Activated T-helper 1 cell treated with anti-CD3 and anti-CD28 coated beads, Interleukin-12 subunit alpha, Interleukin-12 subunit beta, Interleukin-2, Interleukin-4 antibody, amounts not matched to agents 30 ng/mL and 10 ng/mL and 1 ng/mL, durations not matched to agents 14 hours and 24 hours and 36 hours (primary cell): Measurements from ENCODE around the gene CHMP2A. TPM values are rescaled to one million over a fixed set of nuclear protein-coding genes. Genes with fewer than 3 reads are reported as not detected.
A peak's percentile ranks its signal among the peaks of the same experiment; 100 is the strongest.
"Not testable (repeated sequence)": the region's sequence is repeated elsewhere in the genome, so short reads cannot be mapped to it uniquely, and the experiment has no call there.

ENCODE experiments used
- DNase-seq: peaks from one replicate; pipeline ENCODE4 v3.0.0; 2021; ENCODE audit warnings: low spot score
- H3K27ac Mint-ChIP-seq: one replicate; pipeline ENCODE4 v1.8.0; 2021; ENCODE audit warnings: mild to moderate bottlenecking, mixed read lengths
- H3K27me3 Mint-ChIP-seq: one replicate; pipeline ENCODE4 v1.8.0; 2022; ENCODE audit warnings: mild to moderate bottlenecking, moderate library complexity, mixed read lengths; ENCODE audit not compliant: insufficient read depth
- H3K36me3 Mint-ChIP-seq: one replicate; pipeline ENCODE4 v1.8.0; 2021; ENCODE audit warnings: low read depth, mixed read lengths
- H3K4me1 Mint-ChIP-seq: one replicate; pipeline ENCODE4 v1.8.0; 2021; ENCODE audit warnings: low read depth, mixed read lengths
- H3K4me3 Mint-ChIP-seq: one replicate; pipeline ENCODE4 v1.8.0; 2021; ENCODE audit warnings: mild to moderate bottlenecking, moderate library complexity, mixed read lengths
- H3K9me3 Mint-ChIP-seq: one replicate; pipeline ENCODE4 v1.8.0; 2021; ENCODE audit warnings: mixed read lengths
- intact Hi-C: fragments of 100-400 bp; cut with micrococcal nuclease; formaldehyde crosslinking; loops from one replicate; pipeline ENCODE4 v1.15.1; 2024
- total RNA-seq: library from RNA; stranded (reverse); gene quantifications from 2 replicates; pipeline ENCODE4 v1.2.3, GENCODE V29; 2022

CHMP2A gene
- total RNA-seq, 1 donor from 2014 or later, result 114 TPM

GRCh38 chr19:58514564-58515022 lies 40.3 kb downstream of the CHMP2A start:
- Mint-ChIP-seq H3K36me3 (peaks cover 23% of the 10 kb centered on the region), H3K9me3 (no peaks in the 10 kb centered on the region), H3K27ac (peak overlapping the region; percentile 89), H3K27me3 (peaks cover 3% of the 10 kb centered on the region), H3K4me1 (peaks cover 24% of the 10 kb centered on the region), H3K4me3 (peak overlapping the region; percentile 91)
- intact Hi-C loops, result loop anchor here (1.0 kb wide), 7 partner anchors 15 to 187 kb away; partner anchors contain the start of genes TRIM28 and ZNF446
- DNase-seq, result no peak

- Mint-ChIP-seq H3K27ac (peak overlapping the region; percentile 96), H3K36me3 (peaks cover 19% of the 10 kb centered on the region), H3K4me3 (peak overlapping the region; percentile 91), H3K9me3 (no peaks in the 10 kb centered on the region), H3K27me3 (peaks cover 3% of the 10 kb centered on the region), H3K4me1 (peaks cover 20% of the 10 kb centered on the region)
- intact Hi-C loops, result loop anchor here (1.0 kb wide), 7 partner anchors 15 to 187 kb away; partner anchors contain the start of genes TRIM28 and ZNF446
- DNase-seq, result peak; percentile 96
Observed at GRCh38 chr19:58513694-58514563, 41.0 kb downstream of the CHMP2A start.

- peaks cover 17% of the 10 kb centered on the region for H3K36me3 Mint-ChIP-seq
- peaks cover 3% of the 10 kb centered on the region for H3K27me3 Mint-ChIP-seq
- peak overlapping the region; percentile 58 for H3K27ac Mint-ChIP-seq
- peaks cover 13% of the 10 kb centered on the region for H3K4me1 Mint-ChIP-seq
- no peaks in the 10 kb centered on the region for H3K9me3 Mint-ChIP-seq
- no peak for DNase-seq
- intact Hi-C loops, result no loop called here
- H3K4me3 Mint-ChIP-seq, result peak overlapping the region; percentile 78
Observed at GRCh38 chr19:58513213-58513693, 41.7 kb downstream of the CHMP2A start.

GRCh38 chr19:58511353-58512208 lies 43.3 kb downstream of the CHMP2A start, which contains the start of gene SLC27A5:
SLC27A5 (minus strand) TSS chr19:58511992; CDS start chr19:58511955, 37 bp downstream.
- intact Hi-C loops, result no loop called here
- Mint-ChIP-seq H3K4me1 (peaks cover 8% of the 10 kb centered on the region), H3K27me3 (no peaks in the 10 kb centered on the region), H3K27ac (peak within 1 kb of the TSS; percentile 58), H3K9me3 (peaks cover 11% of the 10 kb centered on the region), H3K4me3 (no peak within 1 kb of the TSS), H3K36me3 (peaks cover 20% of the 10 kb centered on the region)
- no peak for DNase-seq

- no peak for DNase-seq
- peaks cover 11% of the 10 kb centered on the region for H3K9me3 Mint-ChIP-seq
- peaks cover under 1% of the 10 kb centered on the region for H3K4me1 Mint-ChIP-seq
- intact Hi-C loops, result no loop called here
- peaks cover 10% of the 10 kb centered on the region for H3K36me3 Mint-ChIP-seq
- no peak overlapping the region for H3K27ac Mint-ChIP-seq
- H3K27me3 Mint-ChIP-seq, result no peaks in the 10 kb centered on the region
- H3K4me3 Mint-ChIP-seq, result no peak overlapping the region
Observed at GRCh38 chr19:58510084-58510862, 44.6 kb downstream of the CHMP2A start.

GRCh38 chr19:58509731-58510083 lies 45.2 kb downstream of the CHMP2A start:
- no peak for DNase-seq
- Mint-ChIP-seq H3K27me3 (no peaks in the 10 kb centered on the region), H3K9me3 (peaks cover 11% of the 10 kb centered on the region), H3K36me3 (peaks cover 7% of the 10 kb centered on the region), H3K4me3 (no peak overlapping the region), H3K27ac (no peak overlapping the region), H3K4me1 (no peaks in the 10 kb centered on the region)
- intact Hi-C loops, result no loop called here

GRCh38 chr19:58507602-58508223 lies 47.2 kb downstream of the CHMP2A start:
- H3K27ac Mint-ChIP-seq, intact Hi-C loops, H3K4me1 Mint-ChIP-seq, H3K36me3 Mint-ChIP-seq, DNase-seq, H3K4me3 Mint-ChIP-seq, H3K27me3 Mint-ChIP-seq: not testable (repeated sequence)
- H3K9me3 Mint-ChIP-seq, result peaks cover 11% of the 10 kb centered on the region

Other genes with a start within 250 kb of the CHMP2A start
- gene ERVK3-1, start 249.7 kb downstream of the CHMP2A start, total RNA-seq, result 87.1 and 96.7 TPM in 2 replicates
- 4.7 and 4.8 TPM in 2 replicates for gene ZSCAN22, start 228.1 kb downstream of the CHMP2A start, total RNA-seq
- gene A1BG, start 201.6 kb downstream of the CHMP2A start, total RNA-seq, result 7.1 and 7.7 TPM in 2 replicates
- gene ZNF497, start 192.4 kb downstream of the CHMP2A start, total RNA-seq, result 0.76 and 0.93 TPM in 2 replicates
- 0.86 and 1.4 TPM in 2 replicates for gene ZNF837, start 174.1 kb downstream of the CHMP2A start, total RNA-seq
- 1,157 and 1,161 TPM in 2 replicates for gene RPS5, start 167.8 kb downstream of the CHMP2A start, total RNA-seq
- 0.65 and 1.6 TPM in 2 replicates for gene RNF225, start 159.4 kb downstream of the CHMP2A start, total RNA-seq
- gene ZNF584, start 146.5 kb downstream of the CHMP2A start, total RNA-seq, result 17.8 and 20.6 TPM in 2 replicates
- gene ZNF132, start 115.0 kb downstream of the CHMP2A start, total RNA-seq, result 3.4 and 3.5 TPM in 2 replicates
- 14.3 and 15.1 TPM in 2 replicates for gene ZNF324B, start 103.5 kb downstream of the CHMP2A start, total RNA-seq
- 12.8 and 15.5 TPM in 2 replicates for gene ZNF324, start 88.0 kb downstream of the CHMP2A start, total RNA-seq
- gene ZNF446, start 78.8 kb downstream of the CHMP2A start, total RNA-seq, result 6.6 and 6.7 TPM in 2 replicates
- gene SLC27A5, start 43.1 kb downstream of the CHMP2A start, total RNA-seq, result 23.3 and 24.7 TPM in 2 replicates
- gene ZBTB45, start 35.3 kb downstream of the CHMP2A start, total RNA-seq, result 15.9 and 17.4 TPM in 2 replicates
- 664 and 687 TPM in 2 replicates for gene TRIM28, start 11.0 kb downstream of the CHMP2A start, total RNA-seq
- gene UBE2M, start 3.5 kb upstream of the CHMP2A start, total RNA-seq, result 147 and 164 TPM in 2 replicates
- 19.6 and 21.6 TPM in 2 replicates for gene MZF1, start 18.2 kb upstream of the CHMP2A start, total RNA-seq